Motor neuron (in vitro differentiated cells): ENCODE results near the gene VSIG10L2. TPM values are rescaled to one million over a fixed set of nuclear protein-coding genes. Genes with fewer than 3 reads are reported as not detected.
A peak's percentile ranks its signal among the peaks of the same experiment; 100 is the strongest.
"Not testable (repeated sequence)": the region's sequence is repeated elsewhere in the genome, so short reads cannot be mapped to it uniquely, and the experiment has no call there.

Experiments used
- ATAC-seq, 8 experiments: fragments of 200-7000 bp; cut with Tn5 transposase; replicated peaks in 6 of 8; 2 replicates each; pipeline ENCODE4 v1.8.0; 2021; ENCODE audit warnings: mild to moderate bottlenecking in 8 of 8, moderate library complexity in 8 of 8
- H3K27ac ChIP-seq, 2 donors: fragments of 250-450 bp; sonication (Bioruptor Pico); 2 replicates each; pipeline ENCODE4 v1.9.0; 2021; ENCODE audit warnings: antibody characterized with exemption in 2 of 2, mild to moderate bottlenecking in 2 of 2, moderate library complexity in 1 of 2
- H3K4me1 ChIP-seq, 2 donors: fragments of 250-450 bp; sonication (Bioruptor Pico); replicated peaks in 1 of 2; 2 replicates each; pipeline ENCODE4 v1.6.1; 2021; ENCODE audit warnings: antibody characterized with exemption in 2 of 2, mild to moderate bottlenecking in 2 of 2, moderate library complexity in 1 of 2
- H3K4me3 ChIP-seq, 5 donors: fragments of 250-450 bp; sonication (Bioruptor Pico); 2 replicates each; pipeline ENCODE4 v1.9.0; 2021; ENCODE audit warnings: antibody characterized with exemption in 5 of 5, mild to moderate bottlenecking in 5 of 5, moderate library complexity in 4 of 5
- WGBS, 10 experiments: fragments of 450-650 bp; shearing (Covaris generic); methylation state at CpG; one replicate each; pipeline ENCODE4 v1.0.0; 2022; 5-methylcytosine and 5-hydroxymethylcytosine counted together
- in situ Hi-C, 9 experiments: fragments of 400-800 bp; cut with MboI; loops; one replicate each; pipeline ENCODE4 v1.15.0; 2021; ENCODE audit warnings: low sequenced_read_pairs in 9 of 9, low pct_unique_long_range_greater_than_20kb in 2 of 9; ENCODE audit not compliant: unreplicated experiment in 9 of 9
- total RNA-seq, 8 experiments: library from RNA; unstranded; fragments of 300-600 nt; gene quantifications; 2 replicates each; pipeline versions ENCODE4 v1.2.3 to v1.2.4, GENCODE V29; 2022

The VSIG10L2 gene
- total RNA-seq: under 1 TPM in 5 of 8 experiments, not detected in 3; 0.05 to 0.47 (median 0.09) TPM

- in situ Hi-C loops: loop anchor here in 2 of 9 experiments (25.0 kb wide), 2 partner anchors 116 to 241 kb away; partner anchors contain the start of gene CDON (in 1 of the 2)
- WGBS, 10 experiments: 0 to 100% (median 95%) methylated on average over 1 to 4 of the region's 8 CpGs; no CpG with 5 or more reads in 1 of the 10 experiments
These were observed at the start of gene VSIG10L2 for GRCh38 chr11:125945797-125946520. Gene VSIG10L2, plus strand, starts transcription at chr11:125946044. Its CDS starts 12 bp downstream, at chr11:125946056.

GRCh38 chr11:125901872-125902271, 44.0 kb upstream of the VSIG10L2 start:
- Histone ChIP-seq H3K4me1 (peaks cover 5 to 6% of the 10 kb centered on the region in 2 donors), H3K27ac (no peak overlapping the region), H3K4me3 (no peak overlapping the region)
- ATAC-seq: no peak
- in situ Hi-C loops: loop anchor here in 1 of 9 experiments (25.0 kb wide), 1 partner anchor 285 kb away; no protein-coding TSS in a partner anchor
- 61 to 93% (median 78%) methylated on average over 1 to 6 of the region's 6 CpGs; no CpG with 5 or more reads in 1 of the 10 experiments for WGBS, 10 experiments

More at GRCh38 chr11:125945797-125946520, at the start of gene VSIG10L2:
- Histone ChIP-seq H3K27ac (no peak within 1 kb of the TSS), H3K4me1 (peaks cover 0 to 3% of the 10 kb centered on the region in 2 donors), H3K4me3 (no peak within 1 kb of the TSS)
- ATAC-seq: peak in 1 of 8 experiments; percentile 16

- Histone ChIP-seq H3K4me3 (peak overlapping the region; percentile 47 to 82 (median 63)), H3K4me1 (peaks cover 5 to 6% of the 10 kb centered on the region in 2 donors), H3K27ac (peak overlapping the region; percentile 10 to 32)
- WGBS, 10 experiments: 0 to 20% (median 18%) methylated on average over 1 to 6 of the region's 20 CpGs; no CpG with 5 or more reads in 5 of the 10 experiments
- in situ Hi-C loops: loop anchor here in 1 of 9 experiments (25.0 kb wide), 1 partner anchor 285 kb away; no protein-coding TSS in a partner anchor
- peak in 3 of 8 experiments; percentile 42 to 67 (median 56) for ATAC-seq
These were observed 43.4 kb upstream of the VSIG10L2 start for GRCh38 chr11:125902277-125902926.

GRCh38 chr11:125902927-125903710, 42.7 kb upstream of the VSIG10L2 start, which contains the start of gene PUS3:
Gene PUS3, minus strand, starts transcription at chr11:125903206. Its CDS starts 6,922 bp downstream, at chr11:125896284.
- peak; percentile 64 to 92 (median 80) for ATAC-seq
- H3K27ac ChIP-seq: peak within 1 kb of the TSS; percentile 10 to 50
- H3K4me1 ChIP-seq: peaks cover 5 to 6% of the 10 kb centered on the region in 2 donors
- WGBS, 10 experiments: 0 to 11% (median 2%) methylated on average over 4 to 23 of the region's 31 CpGs
- in situ Hi-C loops: loop anchor here in 1 of 9 experiments (25.0 kb wide), 1 partner anchor 284 kb away; no protein-coding TSS in a partner anchor
- peak within 1 kb of the TSS; percentile 47 to 82 (median 63) for H3K4me3 ChIP-seq

- 0 to 10% (median 6%) methylated on average over 1 to 11 of the region's 81 CpGs; no CpG with 5 or more reads in 2 of the 10 experiments for WGBS, 10 experiments
- in situ Hi-C loops: loop anchor here in 1 of 9 experiments (25.0 kb wide), 1 partner anchor 283 kb away; no protein-coding TSS in a partner anchor
- peak within 1 kb of the TSS; percentile 47 to 82 (median 63) for H3K4me3 ChIP-seq
- ATAC-seq: peak in 7 of 8 experiments; percentile 11 to 92 (median 86)
- peak within 1 kb of the TSS in 1 of 2 donors; percentile 50 for H3K27ac ChIP-seq
- H3K4me1 ChIP-seq: peaks cover 5 to 6% of the 10 kb centered on the region in 2 donors
These were observed 41.9 kb upstream of the VSIG10L2 start, which contains the start of gene DDX25 for GRCh38 chr11:125903711-125904659. Gene DDX25, plus strand, starts transcription at chr11:125904508. Its CDS starts 10 bp downstream, at chr11:125904518.

- Histone ChIP-seq H3K27ac (no peak overlapping the region), H3K4me3 (peak overlapping the region; percentile 47 to 82 (median 63)), H3K4me1 (peaks cover 5 to 6% of the 10 kb centered on the region in 2 donors)
- WGBS, 10 experiments: 71 to 100% (median 93%) methylated on average over 1 to 4 of the region's 11 CpGs; no CpG with 5 or more reads in 5 of the 10 experiments
- in situ Hi-C loops: loop anchor here in 1 of 9 experiments (25.0 kb wide), 1 partner anchor 283 kb away; no protein-coding TSS in a partner anchor
- ATAC-seq: no peak
These were observed 41.2 kb upstream of the VSIG10L2 start for GRCh38 chr11:125904678-125905077.

GRCh38 chr11:125910226-125910849, 35.5 kb upstream of the VSIG10L2 start:
- in situ Hi-C loops: loop anchor here in 2 of 9 experiments (10.0 to 25.0 kb wide), 2 partner anchors 277 to 284 kb away; no protein-coding TSS in a partner anchor
- ATAC-seq: no peak
- no peak overlapping the region for H3K4me3 ChIP-seq
- 18 to 82% (median 59%) methylated on average over 2 to 8 of the region's 8 CpGs; no CpG with 5 or more reads in 1 of the 10 experiments for WGBS, 10 experiments
- no peak overlapping the region for H3K27ac ChIP-seq
- no peaks in the 10 kb centered on the region for H3K4me1 ChIP-seq

GRCh38 chr11:125914601-125915000, 31.2 kb upstream of the VSIG10L2 start:
- H3K27ac ChIP-seq, H3K4me1 ChIP-seq, ATAC-seq, H3K4me3 ChIP-seq: not testable (repeated sequence)
- in situ Hi-C loops: loop anchor here in 2 of 9 experiments (10.0 to 25.0 kb wide), 2 partner anchors 273 to 280 kb away; no protein-coding TSS in a partner anchor
- WGBS, 10 experiments: 40 to 100% (median 76%) methylated on average over 1 to 3 of the region's 3 CpGs; no CpG with 5 or more reads in 1 of the 10 experiments

GRCh38 chr11:125916683-125917347, 29.0 kb upstream of the VSIG10L2 start:
- WGBS, 10 experiments: 57 to 100% (median 87%) methylated on average over 1 to 8 of the region's 12 CpGs; no CpG with 5 or more reads in 1 of the 10 experiments

More at GRCh38 chr11:125916683-125917347, 29.0 kb upstream of the VSIG10L2 start:
- ATAC-seq: no peak
- Histone ChIP-seq H3K4me1 (no peaks in the 10 kb centered on the region), H3K27ac (no peak overlapping the region), H3K4me3 (no peak overlapping the region)
- in situ Hi-C loops: loop anchor here in 2 of 9 experiments (10.0 to 25.0 kb wide), 2 partner anchors 270 to 278 kb away; no protein-coding TSS in a partner anchor
